HG02588 (cell line): Measurements from ENCODE around the gene DDX39B.

ENCODE experiments used
- ATAC-seq: cut with Tn5 transposase; IDR thresholded peaks from one replicate; pipeline ENCODE4 v1.9.1; 2021; ENCODE audit warnings: mild to moderate bottlenecking, moderate library complexity; ENCODE audit not compliant: unreplicated experiment

The DDX39B gene

GRCh38 chr6:31548544-31548873 is 6.7 kb upstream of the DDX39B start:
- no peak for ATAC-seq

GRCh38 chr6:31547727-31548543 is 6.1 kb upstream of the DDX39B start:
- ATAC-seq = no peak

- peak; percentile 66 for ATAC-seq
Observed at GRCh38 chr6:31546958-31547726, 5.3 kb upstream of the DDX39B start, which contains the start of gene NFKBIL1. Gene NFKBIL1, plus strand, starts transcription at chr6:31547608. Its CDS starts 87 bp downstream, at chr6:31547695.

- ATAC-seq = peak; percentile 44
Observed at GRCh38 chr6:31546339-31546957, 4.6 kb upstream of the DDX39B start, which contains the start of gene ATP6V1G2. Gene ATP6V1G2, minus strand, starts transcription at chr6:31546608. Its CDS starts 49 bp downstream, at chr6:31546559.

GRCh38 chr6:31545291-31545690 is 3.5 kb upstream of the DDX39B start:
- ATAC-seq = no peak

GRCh38 chr6:31544676-31545075 is 2.9 kb upstream of the DDX39B start:
- no peak for ATAC-seq

- ATAC-seq = no peak
Observed at GRCh38 chr6:31543639-31544038, 1.8 kb upstream of the DDX39B start.

- ATAC-seq = no peak
Observed at GRCh38 chr6:31541059-31541657, 645 bp downstream of the DDX39B start.

GRCh38 chr6:31540640-31541039 is 1.2 kb downstream of the DDX39B start:
- ATAC-seq = no peak

- no peak for ATAC-seq
Observed at GRCh38 chr6:31538805-31539400, 2.9 kb downstream of the DDX39B start.

- no peak for ATAC-seq
Observed at GRCh38 chr6:31535538-31536324, 6.1 kb downstream of the DDX39B start.

GRCh38 chr6:31534521-31535040 is 7.2 kb downstream of the DDX39B start:
- no peak for ATAC-seq

GRCh38 chr6:31534011-31534410 is 7.8 kb downstream of the DDX39B start:
- ATAC-seq = no peak

GRCh38 chr6:31533455-31533841 is 8.4 kb downstream of the DDX39B start:
- no peak for ATAC-seq

- no peak for ATAC-seq
Observed at GRCh38 chr6:31532644-31533454, 9.0 kb downstream of the DDX39B start.

GRCh38 chr6:31531771-31532643 is 9.8 kb downstream of the DDX39B start:
- ATAC-seq = no peak

GRCh38 chr6:31531162-31531561 is 10.6 kb downstream of the DDX39B start:
- no peak for ATAC-seq

GRCh38 chr6:31530659-31531058 is 11.1 kb downstream of the DDX39B start:
- no peak for ATAC-seq
